Measurements from ENCODE around the gene VWA1.
"Not testable (repeated sequence)": the region's sequence is repeated elsewhere in the genome, so short reads cannot be mapped to it uniquely, and the experiment has no call there.

The VWA1 gene

DNA sequence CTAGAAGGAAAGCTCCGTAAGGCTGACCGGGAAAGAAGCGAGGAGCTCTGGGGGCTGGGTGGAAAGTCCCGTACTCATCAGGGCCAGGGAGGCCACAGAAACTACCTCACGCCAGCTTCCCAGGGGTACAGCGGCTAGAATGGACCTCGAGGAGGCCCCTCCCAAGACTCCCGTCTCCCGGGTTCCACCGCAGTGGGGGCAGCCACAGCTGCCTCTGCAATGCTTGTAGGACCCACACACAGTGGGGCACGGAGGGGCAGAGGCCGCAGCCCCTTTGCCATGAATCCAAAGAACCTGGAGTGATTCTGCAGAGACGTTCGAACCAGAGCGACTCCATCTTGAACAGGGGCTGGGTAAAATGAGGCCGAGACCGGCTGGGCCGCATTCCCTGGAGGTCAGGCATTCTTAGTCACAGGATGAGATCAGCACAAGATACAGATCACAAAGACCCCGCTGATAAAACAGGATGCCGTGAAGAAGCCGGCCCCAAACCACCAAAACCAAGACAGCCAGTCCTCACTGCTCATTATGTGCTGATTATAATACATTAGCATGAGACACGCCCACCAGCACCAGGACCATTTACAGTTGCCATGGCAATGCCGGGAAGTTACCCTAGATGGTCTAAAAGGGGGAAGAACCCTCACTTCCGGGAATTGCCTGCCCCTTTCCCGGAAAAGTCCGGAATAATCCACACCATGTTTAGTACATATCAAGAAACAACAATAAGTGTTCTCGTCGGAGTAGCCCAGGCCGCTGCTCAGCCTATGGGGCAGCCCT lies 12.8 kb upstream of the VWA1 start:
- Histone ChIP-seq H3K36me3 (replicated peaks) (no peaks in the 10 kb centered on the region), H3K27me3 (ENCODE audit: low read depth) (no peaks in the 10 kb centered on the region), H3K4me1 (peaks cover 2% of the 10 kb centered on the region; the same call in 1 of the 2 replicates), H3K9me3 (no peaks in the 10 kb centered on the region), H3K4me3 (no peak overlapping the region)
- DNase-seq (ENCODE audit: low spot score in 2 of 2): no peak
- in situ Hi-C loops (cut with MboI; ENCODE audit: low sequenced_read_pairs): no loop called here

GRCh38 chr1:1423245-1423597 lies 12.3 kb upstream of the VWA1 start:
- Histone ChIP-seq H3K4me1 (peaks cover 2% of the 10 kb centered on the region; the same call in 1 of the 2 replicates), H3K36me3 (replicated peaks) (no peaks in the 10 kb centered on the region), H3K4me3 (no peak overlapping the region), H3K9me3 (no peaks in the 10 kb centered on the region), H3K27me3 (ENCODE audit: low read depth) (no peaks in the 10 kb centered on the region)
- no peak for DNase-seq (ENCODE audit: low spot score in 2 of 2)
- in situ Hi-C loops (cut with MboI; ENCODE audit: low sequenced_read_pairs): no loop called here

GRCh38 chr1:1424707-1425106 lies 10.8 kb upstream of the VWA1 start:
- no peaks in the 10 kb centered on the region for H3K36me3 ChIP-seq (replicated peaks)
- no peak for DNase-seq (ENCODE audit: low spot score in 2 of 2)
- H3K4me3 ChIP-seq: no peak overlapping the region
- H3K27me3 ChIP-seq (ENCODE audit: low read depth): no peaks in the 10 kb centered on the region
- in situ Hi-C loops (cut with MboI; ENCODE audit: low sequenced_read_pairs): no loop called here
- no peaks in the 10 kb centered on the region for H3K9me3 ChIP-seq
- H3K4me1 ChIP-seq: peaks cover 2% of the 10 kb centered on the region; the same call in 1 of the 2 replicates

DNA sequence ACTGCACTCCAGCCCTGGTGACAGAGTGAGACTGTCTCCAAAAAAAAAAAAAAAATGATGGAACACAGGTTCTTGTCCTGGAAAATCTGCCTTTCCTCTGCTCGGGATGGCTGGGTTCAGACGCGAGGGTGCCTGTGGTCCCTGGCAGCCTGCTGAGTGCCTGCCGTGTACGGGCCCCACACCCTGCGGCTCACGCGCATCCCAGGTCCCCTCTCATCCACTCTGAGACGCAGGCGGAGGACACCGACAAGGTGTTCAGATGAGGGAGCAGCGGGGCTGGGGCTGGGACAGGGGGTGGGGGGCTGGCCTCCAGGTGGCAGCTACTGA lies 10.1 kb upstream of the VWA1 start:
- Histone ChIP-seq H3K36me3 (replicated peaks) (no peaks in the 10 kb centered on the region), H3K9me3 (no peaks in the 10 kb centered on the region), H3K4me3 (no peak overlapping the region), H3K4me1 (peaks cover 2% of the 10 kb centered on the region; the same call in 1 of the 2 replicates), H3K27me3 (ENCODE audit: low read depth) (no peaks in the 10 kb centered on the region)
- peak in 1 of 2 experiments; percentile 10 for DNase-seq (ENCODE audit: low spot score in 2 of 2)
- in situ Hi-C loops (cut with MboI; ENCODE audit: low sequenced_read_pairs): no loop called here

DNA sequence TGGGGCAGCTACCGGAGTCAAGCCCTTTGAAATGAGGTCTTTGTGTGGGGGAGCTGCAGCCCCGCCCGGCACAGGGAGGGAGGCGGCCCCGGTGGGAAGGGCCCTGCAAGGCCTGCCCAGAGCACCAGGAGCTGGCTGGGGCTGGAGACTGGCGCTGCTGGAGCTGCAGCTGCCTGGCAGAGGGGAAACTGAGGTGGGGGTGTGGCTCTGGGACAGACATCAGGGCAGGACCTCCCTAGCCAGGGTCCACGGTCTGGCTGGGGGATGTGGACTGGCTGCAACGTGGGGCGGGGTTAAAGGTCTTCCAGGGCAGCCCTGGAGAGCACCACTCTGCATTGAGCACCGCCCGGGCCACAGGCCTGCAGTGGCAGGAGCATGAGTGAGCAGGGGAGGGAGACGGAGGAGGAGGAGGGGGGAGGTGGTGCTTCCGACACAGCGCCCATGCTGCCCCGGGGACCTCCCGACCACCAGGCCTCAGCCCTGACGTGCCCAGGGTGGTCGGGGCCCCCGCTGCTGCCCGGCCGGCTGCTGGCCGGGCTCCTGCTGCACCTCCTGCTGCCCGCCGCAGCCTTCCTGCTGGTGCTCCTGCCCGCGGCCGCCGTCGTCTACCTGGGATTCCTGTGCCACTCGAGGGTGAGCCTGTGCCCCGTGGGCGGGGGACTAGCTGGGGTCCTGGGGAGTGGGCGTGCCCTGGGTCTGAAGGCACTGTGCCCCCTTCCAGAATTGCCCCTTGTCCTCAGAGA lies 9.6 kb upstream of the VWA1 start:
- in situ Hi-C loops (cut with MboI; ENCODE audit: low sequenced_read_pairs): no loop called here
- no peaks in the 10 kb centered on the region for H3K27me3 ChIP-seq (ENCODE audit: low read depth)
- H3K36me3 ChIP-seq (replicated peaks): no peaks in the 10 kb centered on the region
- H3K9me3 ChIP-seq: no peaks in the 10 kb centered on the region
- DNase-seq (ENCODE audit: low spot score in 2 of 2): peak in 1 of 2 experiments; percentile 13
- H3K4me1 ChIP-seq: peaks cover 2% of the 10 kb centered on the region; the same call in 1 of the 2 replicates
- no peak overlapping the region for H3K4me3 ChIP-seq

- H3K9me3 ChIP-seq: no peaks in the 10 kb centered on the region
- H3K36me3 ChIP-seq (replicated peaks): no peaks in the 10 kb centered on the region
- DNase-seq (ENCODE audit: low spot score in 2 of 2): no peak
- H3K4me3 ChIP-seq: no peak overlapping the region
- peaks cover 2% of the 10 kb centered on the region; the same call in 1 of the 2 replicates for H3K4me1 ChIP-seq
- in situ Hi-C loops (cut with MboI; ENCODE audit: low sequenced_read_pairs): no loop called here
- no peaks in the 10 kb centered on the region for H3K27me3 ChIP-seq (ENCODE audit: low read depth)
These were observed 8.9 kb upstream of the VWA1 start for GRCh38 chr1:1426496-1427105.

DNA sequence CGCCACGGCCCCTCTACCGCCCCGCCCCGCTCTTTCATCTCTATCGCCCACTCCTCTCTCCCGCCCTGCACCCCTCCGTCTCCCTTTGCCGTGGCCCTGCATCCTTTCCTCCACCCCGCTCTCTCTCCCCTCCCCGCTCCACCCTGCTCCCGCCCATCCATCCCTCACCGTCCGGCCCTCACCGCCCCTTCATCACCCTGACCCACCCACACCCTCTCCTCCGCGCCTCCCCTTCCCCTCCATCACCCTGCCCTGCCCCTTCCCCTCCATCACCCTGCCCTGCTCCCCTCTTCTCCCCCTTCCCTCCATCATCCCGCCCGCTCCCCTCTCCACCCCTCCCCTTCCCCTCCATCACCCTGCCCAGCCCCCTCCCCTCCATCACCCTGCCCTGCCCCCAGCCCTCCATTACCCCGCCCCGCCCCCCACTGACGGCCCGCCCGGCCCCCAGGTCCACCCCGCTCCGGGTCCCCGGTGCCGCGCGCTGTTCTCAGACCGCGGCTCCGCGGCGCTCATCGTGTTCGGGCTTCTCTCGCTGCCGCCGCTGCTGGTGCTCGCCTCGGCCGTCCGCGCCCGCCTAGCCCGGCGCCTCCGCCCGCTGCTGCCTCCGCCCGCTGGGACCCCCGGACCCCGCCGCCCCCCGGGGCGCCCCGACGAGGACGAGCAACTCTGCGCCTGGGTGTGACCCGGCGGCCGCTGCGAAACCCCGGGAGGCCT lies 8.2 kb upstream of the VWA1 start:
- in situ Hi-C loops (cut with MboI; ENCODE audit: low sequenced_read_pairs): no loop called here
- Histone ChIP-seq H3K27me3 (ENCODE audit: low read depth) (no peaks in the 10 kb centered on the region), H3K4me1 (peaks cover 2% of the 10 kb centered on the region; the same call in 1 of the 2 replicates), H3K4me3 (peak overlapping the region; percentile 19; the same call in 1 of the 2 replicates), H3K9me3 (no peaks in the 10 kb centered on the region), H3K36me3 (replicated peaks) (no peaks in the 10 kb centered on the region)
- DNase-seq (ENCODE audit: low spot score in 2 of 2): peak; percentile 35 to 87

DNA sequence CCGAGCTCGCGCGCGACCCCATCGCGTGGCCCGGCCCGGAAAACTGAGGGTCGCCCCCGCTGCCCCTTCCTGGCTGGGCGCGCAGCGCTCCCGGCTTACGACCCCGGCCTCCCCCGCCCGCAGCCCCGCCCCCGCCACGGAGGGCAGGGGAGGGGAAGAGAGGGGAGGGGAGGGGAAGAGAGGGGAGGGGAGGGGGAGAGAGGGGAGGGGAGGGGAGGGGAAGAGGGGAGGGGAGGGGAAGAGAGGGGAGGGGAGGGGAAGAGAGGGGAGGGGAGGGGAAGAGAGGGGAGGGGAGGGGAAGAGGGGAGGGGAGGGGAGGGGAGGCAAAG lies 7.7 kb upstream of the VWA1 start:
- H3K4me3 ChIP-seq: peak overlapping the region; percentile 19; the same call in 1 of the 2 replicates

DNA sequence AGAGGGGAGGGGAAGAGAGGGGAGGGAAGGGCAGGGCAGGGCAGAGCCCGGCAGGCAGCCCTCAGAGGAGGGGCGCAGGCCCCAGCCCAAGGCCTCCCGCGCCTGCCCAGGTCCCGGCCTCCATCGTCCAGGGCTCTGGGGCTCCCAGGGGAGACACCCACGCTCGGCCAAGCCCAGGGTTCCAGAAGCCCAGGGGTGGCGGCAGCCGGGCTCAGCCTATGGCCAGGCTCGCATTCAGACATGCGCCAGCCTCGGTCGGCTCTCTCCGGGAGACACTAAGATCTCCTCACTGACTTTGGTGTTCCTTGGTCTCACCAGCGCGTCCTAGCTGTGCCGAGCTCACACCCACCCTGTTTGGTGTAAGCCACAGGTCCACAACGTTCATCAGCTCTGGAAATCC lies 7.3 kb upstream of the VWA1 start:
- H3K36me3 ChIP-seq (replicated peaks): no peaks in the 10 kb centered on the region
- in situ Hi-C loops (cut with MboI; ENCODE audit: low sequenced_read_pairs): no loop called here
- no peaks in the 10 kb centered on the region for H3K9me3 ChIP-seq
- peaks cover 4% of the 10 kb centered on the region for H3K4me1 ChIP-seq
- no peak overlapping the region for H3K4me3 ChIP-seq
- no peak for DNase-seq (ENCODE audit: low spot score in 2 of 2)
- H3K27me3 ChIP-seq (ENCODE audit: low read depth): no peaks in the 10 kb centered on the region

More for the DNA sequence above, 7.7 kb upstream of the VWA1 start:
- Histone ChIP-seq H3K36me3 (replicated peaks) (no peaks in the 10 kb centered on the region), H3K4me1 (peaks cover 2% of the 10 kb centered on the region; the same call in 1 of the 2 replicates), H3K27me3 (ENCODE audit: low read depth) (no peaks in the 10 kb centered on the region), H3K9me3 (no peaks in the 10 kb centered on the region)
- in situ Hi-C loops (cut with MboI; ENCODE audit: low sequenced_read_pairs): no loop called here
- DNase-seq (ENCODE audit: low spot score in 2 of 2): no peak

- H3K27me3 ChIP-seq (ENCODE audit: low read depth); DNase-seq (ENCODE audit: low spot score in 2 of 2); H3K4me3 ChIP-seq; H3K36me3 ChIP-seq (replicated peaks); in situ Hi-C loops (cut with MboI; ENCODE audit: low sequenced_read_pairs); H3K9me3 ChIP-seq: not testable (repeated sequence)
- peaks cover 11% of the 10 kb centered on the region for H3K4me1 ChIP-seq
These were observed 6.5 kb upstream of the VWA1 start for GRCh38 chr1:1428967-1429366.

DNA sequence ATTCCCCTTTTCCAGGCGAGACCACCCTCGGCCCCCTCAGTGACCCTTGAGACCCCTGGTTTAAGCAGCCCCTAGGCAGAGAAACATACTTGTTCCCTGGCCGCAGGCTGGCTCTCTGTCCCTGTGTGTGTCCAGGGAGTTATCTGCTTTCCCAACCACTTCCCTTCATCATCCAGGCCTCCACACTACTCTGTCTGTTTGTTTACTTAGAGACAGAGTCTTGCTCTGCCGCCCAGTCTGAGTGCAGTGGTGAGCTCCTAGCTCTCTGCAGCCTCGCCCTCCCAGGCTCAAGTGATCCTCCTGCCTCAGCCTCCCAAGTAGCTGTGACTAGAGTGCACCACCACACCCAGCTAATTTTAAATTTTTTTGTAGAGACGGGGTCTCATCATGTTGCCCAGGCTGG lies 5.8 kb upstream of the VWA1 start:
- DNase-seq (ENCODE audit: low spot score in 2 of 2): no peak
- no peaks in the 10 kb centered on the region for H3K36me3 ChIP-seq (replicated peaks)
- H3K27me3 ChIP-seq (ENCODE audit: low read depth): no peaks in the 10 kb centered on the region
- H3K9me3 ChIP-seq: no peaks in the 10 kb centered on the region
- in situ Hi-C loops (cut with MboI; ENCODE audit: low sequenced_read_pairs): no loop called here
- no peak overlapping the region for H3K4me3 ChIP-seq
- peaks cover 13% of the 10 kb centered on the region for H3K4me1 ChIP-seq

- no peaks in the 10 kb centered on the region for H3K9me3 ChIP-seq
- no peak for DNase-seq (ENCODE audit: low spot score in 2 of 2)
- no peak overlapping the region for H3K4me3 ChIP-seq
- H3K4me1 ChIP-seq: peaks cover 18% of the 10 kb centered on the region
- no peaks in the 10 kb centered on the region for H3K27me3 ChIP-seq (ENCODE audit: low read depth)
- in situ Hi-C loops (cut with MboI; ENCODE audit: low sequenced_read_pairs): no loop called here
- no peaks in the 10 kb centered on the region for H3K36me3 ChIP-seq (replicated peaks)
These were observed 5.1 kb upstream of the VWA1 start for GRCh38 chr1:1430114-1430982.
